Ishikawa (cell line): ENCODE data around the gene PCGF2.

Experiments used
- CEBPB ChIP-seq: IDR thresholded peaks from 2 replicates; pipeline ENCODE4 v1.6.1; 2012
- CREB1 ChIP-seq: IDR thresholded peaks from 2 replicates; pipeline ENCODE4 v1.6.1; 2012; ENCODE audit warnings: low read depth
- EGR1 ChIP-seq: IDR thresholded peaks from 2 replicates; pipeline ENCODE4 v1.6.1; 2012
- EP300 ChIP-seq: IDR thresholded peaks from 2 replicates; pipeline ENCODE4 v1.6.1; 2012; ENCODE audit warnings: borderline replicate concordance
- FOXM1 ChIP-seq: IDR thresholded peaks from 2 replicates; pipeline ENCODE4 v1.6.1; 2012; ENCODE audit warnings: low read depth, borderline replicate concordance
- NFIC ChIP-seq: IDR thresholded peaks from 2 replicates; pipeline ENCODE4 v1.6.1; 2012
- RAD21 ChIP-seq: IDR thresholded peaks from 2 replicates; pipeline ENCODE4 v1.6.1; 2012; ENCODE audit warnings: low read depth
- TAF1 ChIP-seq: IDR thresholded peaks from 2 replicates; pipeline ENCODE4 v1.6.1; 2012; ENCODE audit warnings: low read depth, mild to moderate bottlenecking
- TCF12 ChIP-seq: IDR thresholded peaks from 2 replicates; pipeline ENCODE4 v1.6.1; 2012; ENCODE audit warnings: low read depth
- TEAD4 ChIP-seq: IDR thresholded peaks from 2 replicates; pipeline ENCODE4 v1.6.1; 2012
- YY1 ChIP-seq: IDR thresholded peaks from 2 replicates; pipeline ENCODE4 v1.6.1; 2012; ENCODE audit warnings: low read depth
- ZBTB7A ChIP-seq: IDR thresholded peaks from 2 replicates; pipeline ENCODE4 v1.6.1; 2012; ENCODE audit warnings: low read depth
- TF ChIP-seq, protein P1 (sequence below): IDR thresholded peaks from 2 replicates; pipeline ENCODE4 v1.6.1; 2012; ENCODE audit warnings: low read depth, mild to moderate bottlenecking
- TF ChIP-seq, protein P2 (sequence below): IDR thresholded peaks from 2 replicates; pipeline ENCODE4 v1.6.1; 2012
- TF ChIP-seq, protein P3 (sequence below): IDR thresholded peaks from 2 replicates; pipeline ENCODE4 v1.6.1; 2012

The PCGF2 gene

DNA sequence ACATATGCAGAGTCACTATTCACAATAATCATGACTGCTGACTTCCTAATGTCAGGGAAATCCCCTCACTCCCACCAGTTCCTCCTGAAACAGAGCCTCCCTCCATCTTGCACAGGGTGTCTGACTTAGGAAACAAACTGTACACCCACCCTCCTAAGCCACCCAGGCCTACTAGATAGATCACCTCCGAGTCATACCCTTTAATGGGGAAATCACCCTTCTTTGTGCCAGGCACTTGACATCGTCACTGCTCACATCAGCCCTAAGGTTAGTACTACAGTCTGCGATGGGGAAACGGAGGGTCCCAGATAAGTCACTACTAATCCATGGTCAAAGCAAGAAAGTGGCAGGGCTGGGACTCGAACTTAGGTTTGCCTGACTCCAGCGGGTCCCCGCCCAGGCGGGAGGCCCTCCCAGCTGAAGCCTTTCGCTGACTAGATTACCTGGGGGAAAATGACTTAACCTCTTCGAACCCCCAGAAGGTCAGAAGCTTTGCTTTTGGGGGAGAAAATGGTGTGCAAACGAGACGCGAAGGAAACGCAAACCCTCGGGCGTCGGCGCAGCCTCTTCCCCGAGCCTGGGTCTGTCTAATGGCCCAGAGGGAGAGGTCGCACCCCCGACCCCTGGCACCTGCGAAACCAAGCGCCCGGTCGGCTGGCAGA lies 46.5 kb downstream of the PCGF2 start:
- peak; percentile 65; the same call in 1 of the 2 replicates for TF ChIP-seq ZBTB7A
- no peak for TF ChIP-seq CEBPB
- 0 out of 2 replicates have a peak, but pooled peaks have one; percentile 7 for TF ChIP-seq CREB1

DNA sequence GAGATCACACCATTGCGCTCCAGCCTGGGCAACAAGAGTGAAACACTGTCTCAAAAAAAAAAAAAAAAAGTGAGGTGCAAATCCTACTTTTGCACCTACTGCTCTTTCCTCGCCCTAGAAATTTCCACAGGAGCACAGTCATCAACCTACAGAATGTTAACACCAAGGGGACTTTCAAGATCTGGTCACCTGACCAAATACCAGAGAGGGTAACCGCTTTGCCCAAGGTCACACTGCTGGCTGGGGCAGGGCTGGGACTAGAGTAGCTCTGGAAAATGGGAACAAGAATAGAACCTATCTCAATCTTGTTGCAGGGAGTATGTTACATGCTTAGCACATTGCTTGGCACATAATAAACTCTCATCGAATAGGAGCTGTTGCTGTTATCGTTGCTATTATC lies 49.4 kb downstream of the PCGF2 start:
- TF ChIP-seq, protein P1, sequence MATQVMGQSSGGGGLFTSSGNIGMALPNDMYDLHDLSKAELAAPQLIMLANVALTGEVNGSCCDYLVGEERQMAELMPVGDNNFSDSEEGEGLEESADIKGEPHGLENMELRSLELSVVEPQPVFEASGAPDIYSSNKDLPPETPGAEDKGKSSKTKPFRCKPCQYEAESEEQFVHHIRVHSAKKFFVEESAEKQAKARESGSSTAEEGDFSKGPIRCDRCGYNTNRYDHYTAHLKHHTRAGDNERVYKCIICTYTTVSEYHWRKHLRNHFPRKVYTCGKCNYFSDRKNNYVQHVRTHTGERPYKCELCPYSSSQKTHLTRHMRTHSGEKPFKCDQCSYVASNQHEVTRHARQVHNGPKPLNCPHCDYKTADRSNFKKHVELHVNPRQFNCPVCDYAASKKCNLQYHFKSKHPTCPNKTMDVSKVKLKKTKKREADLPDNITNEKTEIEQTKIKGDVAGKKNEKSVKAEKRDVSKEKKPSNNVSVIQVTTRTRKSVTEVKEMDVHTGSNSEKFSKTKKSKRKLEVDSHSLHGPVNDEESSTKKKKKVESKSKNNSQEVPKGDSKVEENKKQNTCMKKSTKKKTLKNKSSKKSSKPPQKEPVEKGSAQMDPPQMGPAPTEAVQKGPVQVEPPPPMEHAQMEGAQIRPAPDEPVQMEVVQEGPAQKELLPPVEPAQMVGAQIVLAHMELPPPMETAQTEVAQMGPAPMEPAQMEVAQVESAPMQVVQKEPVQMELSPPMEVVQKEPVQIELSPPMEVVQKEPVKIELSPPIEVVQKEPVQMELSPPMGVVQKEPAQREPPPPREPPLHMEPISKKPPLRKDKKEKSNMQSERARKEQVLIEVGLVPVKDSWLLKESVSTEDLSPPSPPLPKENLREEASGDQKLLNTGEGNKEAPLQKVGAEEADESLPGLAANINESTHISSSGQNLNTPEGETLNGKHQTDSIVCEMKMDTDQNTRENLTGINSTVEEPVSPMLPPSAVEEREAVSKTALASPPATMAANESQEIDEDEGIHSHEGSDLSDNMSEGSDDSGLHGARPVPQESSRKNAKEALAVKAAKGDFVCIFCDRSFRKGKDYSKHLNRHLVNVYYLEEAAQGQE = no peak
- TF ChIP-seq YY1 (no peak), RAD21 (no peak), ZBTB7A (no peak), FOXM1 (no peak), NFIC (no peak), EGR1 (no peak), TCF12 (no peak), CEBPB (no peak), TEAD4 (no peak), EP300 (no peak), CREB1 (no peak), TAF1 (no peak)
- TF ChIP-seq, protein P2, sequence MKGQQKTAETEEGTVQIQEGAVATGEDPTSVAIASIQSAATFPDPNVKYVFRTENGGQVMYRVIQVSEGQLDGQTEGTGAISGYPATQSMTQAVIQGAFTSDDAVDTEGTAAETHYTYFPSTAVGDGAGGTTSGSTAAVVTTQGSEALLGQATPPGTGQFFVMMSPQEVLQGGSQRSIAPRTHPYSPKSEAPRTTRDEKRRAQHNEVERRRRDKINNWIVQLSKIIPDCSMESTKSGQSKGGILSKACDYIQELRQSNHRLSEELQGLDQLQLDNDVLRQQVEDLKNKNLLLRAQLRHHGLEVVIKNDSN = no peak
- TF ChIP-seq, protein P3, sequence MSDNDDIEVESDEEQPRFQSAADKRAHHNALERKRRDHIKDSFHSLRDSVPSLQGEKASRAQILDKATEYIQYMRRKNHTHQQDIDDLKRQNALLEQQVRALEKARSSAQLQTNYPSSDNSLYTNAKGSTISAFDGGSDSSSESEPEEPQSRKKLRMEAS = no peak

DNA sequence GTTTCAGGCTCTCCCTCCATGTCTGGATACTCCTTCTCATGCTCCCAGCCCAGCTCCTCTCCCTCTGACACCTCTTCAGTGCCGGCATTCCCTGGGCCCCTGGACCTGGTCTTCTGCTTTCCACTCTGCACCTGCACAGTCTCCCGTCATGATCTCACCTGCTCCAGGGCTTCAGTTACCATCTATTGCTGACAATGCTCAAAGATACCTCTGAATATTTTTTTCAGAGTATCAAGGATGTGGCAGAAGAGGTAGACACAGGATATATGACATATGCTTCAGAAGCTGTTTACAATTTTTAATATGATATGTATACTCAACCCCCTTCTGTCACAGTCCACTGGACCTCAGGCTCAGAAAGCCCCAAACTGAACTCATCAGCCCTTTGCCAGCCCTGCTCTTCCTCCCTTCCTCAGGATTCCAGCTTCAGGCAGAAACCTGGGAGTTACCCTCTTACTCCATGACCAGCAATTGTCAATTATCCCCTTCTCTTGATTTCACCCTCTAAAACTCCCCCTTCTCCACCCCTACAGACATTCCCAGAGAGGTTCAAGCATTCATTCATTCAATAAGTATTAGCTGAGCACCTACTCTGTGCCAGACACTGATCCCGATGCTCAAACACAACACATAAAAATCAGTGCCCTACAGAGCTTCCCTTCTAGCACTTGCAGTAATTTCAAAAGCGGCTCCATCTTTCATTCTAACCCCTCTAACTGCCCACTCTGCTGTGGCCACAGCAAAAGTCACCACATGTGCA lies 50.9 kb downstream of the PCGF2 start:
- TF ChIP-seq ZBTB7A (no peak), TCF12 (no peak), EGR1 (no peak), TEAD4 (no peak), NFIC (no peak), FOXM1 (no peak), CEBPB (no peak), RAD21 (no peak)
- TF ChIP-seq, protein P3 = no peak

GRCh38 chr17:38693700-38694329 lies 54.3 kb downstream of the PCGF2 start:
- TF ChIP-seq CREB1 (no peak), NFIC (no peak)

- TF ChIP-seq NFIC (no peak), CEBPB (no peak), TAF1 (no peak), TCF12 (no peak), YY1 (no peak), EGR1 (no peak)
- TF ChIP-seq, protein P3 = no peak
- TF ChIP-seq, protein P2 = no peak
These were observed 57.0 kb downstream of the PCGF2 start for GRCh38 chr17:38691154-38691553.

- TF ChIP-seq EGR1 = no peak
- no peak for TF ChIP-seq TEAD4
- no peak for TF ChIP-seq TCF12
- no peak for TF ChIP-seq YY1
- TF ChIP-seq, protein P2 = no peak
- TF ChIP-seq, protein P3 = no peak
- TF ChIP-seq NFIC = no peak
- TF ChIP-seq FOXM1 = no peak
- no peak for TF ChIP-seq CEBPB
- no peak for TF ChIP-seq TAF1
- TF ChIP-seq, protein P1 = no peak
- no peak for TF ChIP-seq EP300
- no peak for TF ChIP-seq RAD21
These were observed 57.8 kb downstream of the PCGF2 start for GRCh38 chr17:38690386-38690785.
